Hematopoietic multipotent progenitor cell (in vitro differentiated cells): ENCODE measurements around the gene TRAPPC11. TPM values are rescaled to one million over a fixed set of nuclear protein-coding genes. Genes with fewer than 3 reads are reported as not detected.
"Not testable (repeated sequence)": the region's sequence is repeated elsewhere in the genome, so short reads cannot be mapped to it uniquely, and the experiment has no call there.

Experiments used
- DNase-seq, 3 donors: peaks; one replicate each; pipeline ENCODE4 v3.0.0-alpha.2; 2011 to 2015; ENCODE audit warnings: low read depth in 2 of 3, low spot score in 2 of 3
- total RNA-seq: library from RNA; depleted of rRNA; stranded (reverse); fragments of >200 nt; gene quantifications from one replicate; pipeline ENCODE4 v1.2.3, GENCODE V29; 2012

The TRAPPC11 gene
- total RNA-seq, 1 donor: 35.0 TPM

GRCh38 chr4:183718876-183719275 lies 59.8 kb downstream of the TRAPPC11 start:
- DNase-seq: no peak

GRCh38 chr4:183721207-183722081 lies 62.4 kb downstream of the TRAPPC11 start:
- peak in 2 of 3 donors; percentile 66 to 71 for DNase-seq

GRCh38 chr4:183722731-183723560 lies 63.9 kb downstream of the TRAPPC11 start:
- peak; percentile 21 to 84 (median 83) for DNase-seq

GRCh38 chr4:183723561-183724228 lies 64.6 kb downstream of the TRAPPC11 start:
- no peak for DNase-seq

- not testable (repeated sequence) for DNase-seq
These were observed 66.5 kb downstream of the TRAPPC11 start for GRCh38 chr4:183725585-183725984.

GRCh38 chr4:183727482-183727881 lies 68.4 kb downstream of the TRAPPC11 start:
- no peak for DNase-seq

- DNase-seq: no peak
These were observed 69.4 kb downstream of the TRAPPC11 start for GRCh38 chr4:183728223-183729068.

GRCh38 chr4:183729069-183729406 lies 69.9 kb downstream of the TRAPPC11 start:
- DNase-seq: no peak

- DNase-seq: no peak
These were observed 70.6 kb downstream of the TRAPPC11 start for GRCh38 chr4:183729430-183730328.

GRCh38 chr4:183732296-183732695 lies 73.2 kb downstream of the TRAPPC11 start:
- DNase-seq: no peak

GRCh38 chr4:183733181-183733580 lies 74.1 kb downstream of the TRAPPC11 start:
- no peak for DNase-seq

- no peak for DNase-seq
These were observed 79.1 kb downstream of the TRAPPC11 start for GRCh38 chr4:183738081-183738673.

- DNase-seq: no peak
These were observed 79.9 kb downstream of the TRAPPC11 start for GRCh38 chr4:183738961-183739360.

- no peak for DNase-seq
These were observed 87.5 kb downstream of the TRAPPC11 start for GRCh38 chr4:183746305-183747229.

- DNase-seq: no peak
These were observed 88.3 kb downstream of the TRAPPC11 start for GRCh38 chr4:183747380-183747779.

- DNase-seq: no peak
These were observed 89.0 kb downstream of the TRAPPC11 start for GRCh38 chr4:183747931-183748670.

GRCh38 chr4:183751106-183751505 lies 92.0 kb downstream of the TRAPPC11 start:
- no peak for DNase-seq
